HFFc6 (cell line): Measurements from ENCODE around the gene CRADD. TPM values are rescaled to one million over a fixed set of nuclear protein-coding genes. Genes with fewer than 3 reads are reported as not detected.

Source experiments
- DNase-seq: peaks from one replicate; pipeline ENCODE4 v3.0.0-alpha.2; 2018
- H3K27ac Mint-ChIP-seq: 2 replicates; pipeline ENCODE4 v1.8.0; 2020; ENCODE audit warnings: mild to moderate bottlenecking, mixed read lengths
- H3K27me3 Mint-ChIP-seq: 2 replicates; pipeline ENCODE4 v1.8.0; 2021; ENCODE audit warnings: mild to moderate bottlenecking, moderate library complexity, mixed read lengths; ENCODE audit not compliant: insufficient read depth
- H3K36me3 Mint-ChIP-seq: 2 replicates; pipeline ENCODE4 v1.8.0; 2021; ENCODE audit warnings: low read depth, mixed read lengths
- H3K4me1 Mint-ChIP-seq: 2 replicates; pipeline ENCODE4 v1.8.0; 2020; ENCODE audit warnings: low read depth, mixed read lengths
- H3K4me3 Mint-ChIP-seq: 2 replicates; pipeline ENCODE4 v1.8.0; 2020; ENCODE audit warnings: mild to moderate bottlenecking, moderate library complexity, mixed read lengths
- H3K9me3 Mint-ChIP-seq: 2 replicates; pipeline ENCODE4 v1.8.0; 2020; ENCODE audit warnings: mild to moderate bottlenecking, mixed read lengths
- total RNA-seq, 6 experiments: library from RNA; stranded (reverse); fragmentation: NEBNext Ultra II Directional; extraction: Animal tissue kit (Norgen Biotek cat#: 25700); gene quantifications; 2 replicates in 1 of 6; 3 replicates in 5 of 6; pipeline ENCODE4 v1.2.3, GENCODE V29; 2021
- TF ChIP-seq, protein P1 (sequence below): fragments of 200-600 bp; sonication (generic); IDR thresholded peaks from 2 replicates; pipeline ENCODE4 v1.5.0; 2021; ENCODE audit warnings: antibody characterized with exemption, mild to moderate bottlenecking

The CRADD gene
- total RNA-seq, 6 experiments from 2014 or later: 15.3 to 20.1 (median 17.9) TPM

DNA sequence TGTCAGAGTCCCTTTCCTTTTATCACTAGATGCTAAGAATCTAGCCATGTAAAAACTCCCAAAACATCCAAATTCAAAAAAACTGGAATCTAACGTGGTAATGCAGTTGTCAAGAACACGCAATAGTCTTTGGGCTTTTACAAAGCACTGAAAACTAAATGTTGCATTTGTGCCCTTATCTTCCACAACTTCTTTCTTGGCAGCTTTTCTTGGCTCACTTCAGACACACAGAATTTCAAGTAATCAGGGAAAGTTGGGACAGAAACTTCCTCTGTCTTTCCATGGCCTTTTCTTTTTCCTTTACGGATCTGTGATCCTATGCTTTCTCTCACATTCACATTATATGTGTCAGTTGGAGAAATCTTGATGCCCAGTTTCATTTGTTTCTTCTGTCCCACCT, 136.0 kb downstream of the CRADD start:
- H3K4me3 Mint-ChIP-seq: peak overlapping the region; percentile 49; the same call in 1 of the 2 replicates
- H3K36me3 Mint-ChIP-seq: peaks cover 4% of the 10 kb centered on the region; the same call in 1 of the 2 replicates
- no peaks in the 10 kb centered on the region for H3K9me3 Mint-ChIP-seq
- no peaks in the 10 kb centered on the region; the same call in 1 of the 2 replicates for H3K27me3 Mint-ChIP-seq
- peaks cover 57% of the 10 kb centered on the region for H3K4me1 Mint-ChIP-seq
- DNase-seq: no peak
- peak overlapping the region; percentile 78; the same call in 1 of the 2 replicates for H3K27ac Mint-ChIP-seq
- TF ChIP-seq, protein P1, sequence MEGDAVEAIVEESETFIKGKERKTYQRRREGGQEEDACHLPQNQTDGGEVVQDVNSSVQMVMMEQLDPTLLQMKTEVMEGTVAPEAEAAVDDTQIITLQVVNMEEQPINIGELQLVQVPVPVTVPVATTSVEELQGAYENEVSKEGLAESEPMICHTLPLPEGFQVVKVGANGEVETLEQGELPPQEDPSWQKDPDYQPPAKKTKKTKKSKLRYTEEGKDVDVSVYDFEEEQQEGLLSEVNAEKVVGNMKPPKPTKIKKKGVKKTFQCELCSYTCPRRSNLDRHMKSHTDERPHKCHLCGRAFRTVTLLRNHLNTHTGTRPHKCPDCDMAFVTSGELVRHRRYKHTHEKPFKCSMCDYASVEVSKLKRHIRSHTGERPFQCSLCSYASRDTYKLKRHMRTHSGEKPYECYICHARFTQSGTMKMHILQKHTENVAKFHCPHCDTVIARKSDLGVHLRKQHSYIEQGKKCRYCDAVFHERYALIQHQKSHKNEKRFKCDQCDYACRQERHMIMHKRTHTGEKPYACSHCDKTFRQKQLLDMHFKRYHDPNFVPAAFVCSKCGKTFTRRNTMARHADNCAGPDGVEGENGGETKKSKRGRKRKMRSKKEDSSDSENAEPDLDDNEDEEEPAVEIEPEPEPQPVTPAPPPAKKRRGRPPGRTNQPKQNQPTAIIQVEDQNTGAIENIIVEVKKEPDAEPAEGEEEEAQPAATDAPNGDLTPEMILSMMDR: no peak

DNA sequence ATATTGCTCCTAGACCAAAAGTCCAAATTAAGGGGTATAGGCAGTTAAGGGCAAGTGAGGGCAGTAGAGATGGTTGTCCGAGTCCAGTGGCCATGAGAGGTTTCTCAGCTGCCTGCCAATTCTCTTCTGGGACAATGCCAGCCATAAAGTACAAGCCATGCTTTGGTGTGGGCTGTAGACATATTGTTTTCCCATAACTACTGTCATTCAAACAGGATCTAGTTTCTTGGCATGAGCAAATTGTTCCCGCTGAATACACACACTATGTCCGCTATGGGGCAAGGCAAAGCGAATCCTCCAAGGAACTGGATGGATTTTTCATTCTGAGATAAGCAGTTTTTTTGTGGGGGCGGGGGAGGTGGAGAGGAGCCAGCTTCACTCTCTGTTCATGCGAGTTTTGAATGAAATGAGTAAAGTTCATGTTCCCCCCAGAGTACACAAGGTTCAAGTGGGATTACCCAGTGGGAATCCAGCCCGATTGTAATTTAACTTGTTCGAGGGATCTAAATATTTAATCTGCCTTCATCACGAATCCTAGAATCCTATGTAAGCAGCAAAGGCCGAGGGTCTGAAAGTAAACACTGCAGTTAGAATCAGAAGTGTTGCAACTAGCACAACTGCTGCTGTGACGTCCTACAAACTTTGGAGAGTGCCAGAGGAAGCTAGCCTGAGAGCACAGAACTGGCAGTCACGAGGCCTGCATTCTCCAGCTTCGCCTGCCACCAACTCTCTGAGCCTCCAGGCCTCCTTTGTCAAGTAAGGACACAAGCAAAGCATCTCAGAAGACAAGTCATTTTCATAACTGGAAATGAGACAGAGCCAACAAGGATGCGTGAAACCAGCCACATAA, 137.0 kb downstream of the CRADD start:
- H3K4me1 Mint-ChIP-seq: peaks cover 62% of the 10 kb centered on the region
- H3K36me3 Mint-ChIP-seq: 0 out of 2 replicates have a peak, but pooled peaks cover 4% of the 10 kb centered on the region
- DNase-seq: no peak
- H3K27ac Mint-ChIP-seq: peak overlapping the region; percentile 78; the same call in 1 of the 2 replicates
- no peaks in the 10 kb centered on the region for H3K9me3 Mint-ChIP-seq
- H3K4me3 Mint-ChIP-seq: peak overlapping the region; percentile 54; the same call in 1 of the 2 replicates
- no peaks in the 10 kb centered on the region; the same call in 1 of the 2 replicates for H3K27me3 Mint-ChIP-seq
- TF ChIP-seq, protein P1: no peak

DNA sequence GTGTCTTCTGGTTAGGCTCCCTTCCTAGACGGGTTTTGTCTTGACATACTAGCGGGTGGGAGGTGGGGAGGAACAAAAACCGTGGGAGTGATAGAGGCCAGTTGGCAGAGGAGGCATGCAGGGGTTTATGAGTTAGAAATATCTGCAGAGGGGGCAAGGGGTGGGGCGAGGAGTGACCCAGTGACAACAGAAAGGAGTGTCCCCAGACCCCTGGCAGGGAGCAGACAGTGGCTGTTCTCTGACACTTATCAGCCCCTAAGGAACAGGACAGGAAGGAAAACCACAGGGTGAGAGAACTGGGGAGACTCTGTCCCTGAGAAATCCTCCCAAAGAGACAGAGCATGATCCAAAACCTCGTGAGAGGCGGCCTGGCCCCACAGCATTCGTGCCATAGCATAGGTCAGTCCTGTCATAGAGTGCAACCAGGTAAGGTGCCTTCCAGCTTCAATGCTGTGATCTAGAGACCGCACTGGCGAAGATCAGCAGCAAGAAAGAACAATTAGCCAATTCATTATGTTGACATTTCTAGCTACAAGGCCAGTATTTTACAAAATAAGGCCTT, 141.4 kb downstream of the CRADD start:
- TF ChIP-seq, protein P1: no peak
- H3K36me3 Mint-ChIP-seq: peaks cover 9% of the 10 kb centered on the region; the same call in 1 of the 2 replicates
- H3K27me3 Mint-ChIP-seq: no peaks in the 10 kb centered on the region
- peak overlapping the region; percentile 91 for H3K27ac Mint-ChIP-seq
- peaks cover 33% of the 10 kb centered on the region for H3K4me1 Mint-ChIP-seq
- H3K4me3 Mint-ChIP-seq: no peak overlapping the region
- H3K9me3 Mint-ChIP-seq: no peaks in the 10 kb centered on the region
- no peak for DNase-seq

DNA sequence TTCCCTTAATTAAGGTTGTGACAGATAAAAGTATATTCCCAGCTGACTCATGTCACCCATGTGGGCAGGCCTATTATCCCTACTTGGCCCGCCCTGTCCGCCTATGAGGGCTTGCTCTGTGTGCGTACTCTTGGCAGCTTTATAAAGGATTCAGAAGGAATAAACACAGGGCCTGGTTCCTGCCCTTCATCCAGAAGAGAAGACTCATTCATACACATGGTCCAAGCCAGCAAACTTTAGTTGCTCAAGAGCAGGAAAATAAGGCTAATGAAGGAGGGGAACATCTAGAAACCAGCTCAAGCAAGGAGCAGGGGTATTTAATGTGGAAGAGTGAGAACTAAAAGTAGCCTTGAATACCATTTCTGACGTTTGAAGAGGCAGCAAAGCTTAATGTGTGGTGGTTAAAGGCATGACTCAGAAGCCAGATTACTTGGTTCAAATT, 141.9 kb downstream of the CRADD start:
- peaks cover 28% of the 10 kb centered on the region for H3K4me1 Mint-ChIP-seq
- no peaks in the 10 kb centered on the region for H3K27me3 Mint-ChIP-seq
- DNase-seq: peak; percentile 55
- peaks cover 9% of the 10 kb centered on the region; the same call in 1 of the 2 replicates for H3K36me3 Mint-ChIP-seq
- TF ChIP-seq, protein P1: no peak
- H3K27ac Mint-ChIP-seq: peak overlapping the region; percentile 91
- 0 out of 2 replicates have a peak overlapping the region, but pooled peaks have one; percentile 5 for H3K4me3 Mint-ChIP-seq
- H3K9me3 Mint-ChIP-seq: no peaks in the 10 kb centered on the region

DNA sequence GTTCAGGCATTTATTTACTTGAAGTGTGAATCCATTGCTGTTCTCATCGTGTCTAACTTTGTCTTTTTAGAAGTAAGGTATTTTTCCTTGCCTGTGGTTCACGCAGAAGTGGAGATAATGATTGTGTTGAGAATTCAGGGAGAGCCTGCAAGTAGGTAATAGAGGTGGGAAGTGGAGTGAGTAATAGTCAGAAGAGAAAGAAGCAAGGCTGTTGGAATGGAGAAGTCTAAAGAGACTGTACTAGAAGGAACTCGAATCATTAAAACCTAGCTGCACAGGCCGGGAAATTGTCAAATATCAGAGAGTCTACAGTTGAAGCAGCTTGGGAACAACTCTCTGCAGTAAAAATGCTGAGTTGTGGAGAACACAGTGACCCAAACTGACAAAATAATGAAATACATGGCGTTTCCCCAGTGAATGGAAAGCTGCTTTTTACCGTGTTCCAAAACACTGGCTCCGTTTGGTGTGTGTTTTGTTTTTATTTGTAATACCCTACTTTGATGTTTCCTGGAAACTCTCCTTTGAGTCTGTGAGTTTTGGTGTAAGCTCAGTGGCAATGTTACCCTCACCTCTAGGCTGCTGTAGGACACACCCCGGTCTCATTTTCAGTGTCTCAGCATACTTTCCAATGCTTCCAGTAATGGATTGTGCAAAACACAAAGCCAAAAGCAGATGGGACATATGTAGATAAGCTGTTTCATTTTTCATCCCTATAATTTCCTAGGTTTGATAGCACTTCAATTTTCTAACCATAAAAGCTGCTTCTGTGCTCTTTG, 146.6 kb downstream of the CRADD start:
- H3K4me1 Mint-ChIP-seq: peaks cover 14% of the 10 kb centered on the region
- no peak for DNase-seq
- no peaks in the 10 kb centered on the region; the same call in 1 of the 2 replicates for H3K27me3 Mint-ChIP-seq
- TF ChIP-seq, protein P1: no peak
- no peaks in the 10 kb centered on the region for H3K9me3 Mint-ChIP-seq
- H3K27ac Mint-ChIP-seq: no peak overlapping the region
- peaks cover 5% of the 10 kb centered on the region; the same call in 1 of the 2 replicates for H3K36me3 Mint-ChIP-seq
- no peak overlapping the region for H3K4me3 Mint-ChIP-seq
